ENCODE data around the gene RBP2. TPM values are rescaled to one million over a fixed set of nuclear protein-coding genes. Genes with fewer than 3 reads are reported as not detected.

RBP2 gene
- total RNA-seq = not detected

- Histone ChIP-seq H3K27me3 (no peaks in the 10 kb centered on the region), H3K4me1 (peaks cover 0 to 6% of the 10 kb centered on the region in 2 donors), H3K4me3 (no peak within 1 kb of the TSS), H3K27ac (no peak within 1 kb of the TSS), H3K36me3 (no peaks in the 10 kb centered on the region), H3K9me3 (no peaks in the 10 kb centered on the region)
- in situ Hi-C loops (cut with MboI; ENCODE audit: low sequenced_read_pairs in 4 of 4) = no loop called here
- TF ChIP-seq CTCF (IDR thresholded peaks at IDR 0.05 in 4 of 5, conservative IDR thresholded peaks at IDR 0.05 in 1 of 5) (no peak), POLR2A (IDR thresholded peaks at IDR 0.05) (no peak)
- DNase-seq (no peak), ATAC-seq (no peak)
- intact Hi-C loops (cut with DNase I; ENCODE audit: low total_unique reads) = no loop called here
These were observed at the start of gene RBP2 for GRCh38 chr3:139476348-139476747. RBP2 (minus strand) TSS chr3:139476516; CDS start chr3:139476459, 57 bp downstream.

GRCh38 chr3:139524841-139525636, 48.7 kb upstream of the RBP2 start:
- no peak overlapping the region for H3K4me3 ChIP-seq
- H3K4me1 ChIP-seq = peaks cover 0 to 4% of the 10 kb centered on the region in 2 donors
- no peaks in the 10 kb centered on the region for H3K9me3 ChIP-seq
- DNase-seq = no peak
- no peak for ATAC-seq
- TF ChIP-seq POLR2A (IDR thresholded peaks at IDR 0.05) = no peak
- intact Hi-C loops (cut with DNase I; ENCODE audit: low total_unique reads) = no loop called here
- no peaks in the 10 kb centered on the region for H3K36me3 ChIP-seq
- H3K27ac ChIP-seq = no peak overlapping the region
- H3K27me3 ChIP-seq = no peaks in the 10 kb centered on the region
- in situ Hi-C loops (cut with MboI; ENCODE audit: low sequenced_read_pairs in 4 of 4) = no loop called here

- no peak overlapping the region for H3K27ac ChIP-seq
- no peak for ATAC-seq
- H3K4me1 ChIP-seq = peaks cover 0 to 12% of the 10 kb centered on the region in 2 donors
- TF ChIP-seq CTCF (IDR thresholded peaks at IDR 0.05 in 4 of 5, conservative IDR thresholded peaks at IDR 0.05 in 1 of 5) (no peak), POLR2A (IDR thresholded peaks at IDR 0.05) (no peak)
- no peaks in the 10 kb centered on the region for H3K9me3 ChIP-seq
- in situ Hi-C loops (cut with MboI; ENCODE audit: low sequenced_read_pairs in 4 of 4) (no loop called here), intact Hi-C loops (cut with DNase I; ENCODE audit: low total_unique reads) (no loop called here)
- no peak overlapping the region for H3K4me3 ChIP-seq
- no peaks in the 10 kb centered on the region for H3K27me3 ChIP-seq
- no peak for DNase-seq
- no peaks in the 10 kb centered on the region for H3K36me3 ChIP-seq
These were observed 47.4 kb upstream of the RBP2 start for GRCh38 chr3:139523718-139524117.

GRCh38 chr3:139523166-139523565, 46.9 kb upstream of the RBP2 start:
- DNase-seq (no peak), ATAC-seq (no peak)
- no peak overlapping the region for H3K4me3 ChIP-seq
- H3K27ac ChIP-seq = no peak overlapping the region
- in situ Hi-C loops (cut with MboI; ENCODE audit: low sequenced_read_pairs in 4 of 4) (no loop called here), intact Hi-C loops (cut with DNase I; ENCODE audit: low total_unique reads) (no loop called here)
- no peaks in the 10 kb centered on the region for H3K36me3 ChIP-seq
- H3K4me1 ChIP-seq = peaks cover 0 to 10% of the 10 kb centered on the region in 2 donors
- H3K9me3 ChIP-seq = no peaks in the 10 kb centered on the region
- TF ChIP-seq CTCF (IDR thresholded peaks at IDR 0.05 in 4 of 5, conservative IDR thresholded peaks at IDR 0.05 in 1 of 5) (no peak), POLR2A (IDR thresholded peaks at IDR 0.05) (no peak)
- no peaks in the 10 kb centered on the region for H3K27me3 ChIP-seq

GRCh38 chr3:139522421-139522820, 46.1 kb upstream of the RBP2 start:
- DNase-seq = no peak
- Histone ChIP-seq H3K27me3 (no peaks in the 10 kb centered on the region), H3K27ac (no peak overlapping the region), H3K36me3 (no peaks in the 10 kb centered on the region), H3K9me3 (no peaks in the 10 kb centered on the region), H3K4me1 (peaks cover 0 to 7% of the 10 kb centered on the region in 2 donors), H3K4me3 (no peak overlapping the region)
- in situ Hi-C loops (cut with MboI; ENCODE audit: low sequenced_read_pairs in 4 of 4) (no loop called here), intact Hi-C loops (cut with DNase I; ENCODE audit: low total_unique reads) (no loop called here)
- no peak for TF ChIP-seq POLR2A (IDR thresholded peaks at IDR 0.05)
- no peak for TF ChIP-seq CTCF (IDR thresholded peaks at IDR 0.05 in 4 of 5, conservative IDR thresholded peaks at IDR 0.05 in 1 of 5)
- ATAC-seq = no peak

All from gastrocnemius medialis (tissue), 4 donors.